Esophagus muscularis mucosa (tissue), 4 donors: ENCODE data around the gene CCDC80.

Source experiments
- EP300 ChIP-seq: sonication (generic); formaldehyde crosslinking; IDR thresholded peaks from one replicate; pipeline ENCODE4 v1.6.1; 2017; ENCODE audit warnings: antibody characterized with exemption
- POLR2A ChIP-seq: fragments of 450-650 bp; IDR thresholded peaks from one replicate; pipeline ENCODE4 v1.6.1; 2017; ENCODE audit warnings: antibody characterized with exemption, moderate library complexity, mild to moderate bottlenecking, low read depth
- POLR2AphosphoS5 ChIP-seq, 2 donors: sonication (generic); formaldehyde crosslinking; IDR thresholded peaks; one replicate each; pipeline ENCODE4 v1.6.1; 2017; ENCODE audit warnings: antibody characterized with exemption in 2 of 2
- TF ChIP-seq, protein P1 (sequence below), 3 experiments: fragments of 200-600 bp in 2 of 3; fragments of 450-650 bp in 1 of 3; sonication (generic) in 2 of 3; IDR thresholded peaks; one replicate each; pipeline ENCODE4 v1.5.1; 2017 to 2019; ENCODE audit warnings: antibody characterized with exemption in 3 of 3, mild to moderate bottlenecking in 2 of 3, moderate library complexity in 1 of 3

DNA sequence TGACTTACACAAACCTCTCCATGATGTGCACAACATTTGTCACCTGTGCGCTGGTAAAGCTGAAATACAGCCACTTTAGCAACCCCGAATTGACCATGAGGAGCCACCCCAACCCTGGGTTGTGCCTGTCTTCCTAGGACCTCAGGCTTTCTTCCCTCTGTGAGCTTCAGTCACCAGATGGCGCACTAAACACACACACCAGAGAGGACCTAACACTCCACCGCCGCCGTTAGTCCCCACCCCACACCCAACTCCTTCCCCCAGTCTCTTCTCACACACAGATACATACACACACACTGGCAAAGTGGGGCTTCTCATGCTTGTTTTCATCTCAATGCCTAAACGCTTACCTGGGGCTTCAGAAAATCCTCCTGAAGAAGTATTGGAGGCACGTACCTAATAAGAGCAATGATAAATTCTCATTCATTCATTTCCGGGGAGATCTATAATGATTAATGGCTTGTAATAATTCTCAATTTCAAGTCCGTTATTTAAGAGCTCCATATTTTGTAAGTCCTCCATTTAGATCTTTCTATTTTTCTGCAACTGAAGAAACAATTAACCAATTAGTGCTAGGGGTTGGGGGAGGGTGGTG lies 2.1 kb upstream of the CCDC80 start:
- TF ChIP-seq, protein P1, sequence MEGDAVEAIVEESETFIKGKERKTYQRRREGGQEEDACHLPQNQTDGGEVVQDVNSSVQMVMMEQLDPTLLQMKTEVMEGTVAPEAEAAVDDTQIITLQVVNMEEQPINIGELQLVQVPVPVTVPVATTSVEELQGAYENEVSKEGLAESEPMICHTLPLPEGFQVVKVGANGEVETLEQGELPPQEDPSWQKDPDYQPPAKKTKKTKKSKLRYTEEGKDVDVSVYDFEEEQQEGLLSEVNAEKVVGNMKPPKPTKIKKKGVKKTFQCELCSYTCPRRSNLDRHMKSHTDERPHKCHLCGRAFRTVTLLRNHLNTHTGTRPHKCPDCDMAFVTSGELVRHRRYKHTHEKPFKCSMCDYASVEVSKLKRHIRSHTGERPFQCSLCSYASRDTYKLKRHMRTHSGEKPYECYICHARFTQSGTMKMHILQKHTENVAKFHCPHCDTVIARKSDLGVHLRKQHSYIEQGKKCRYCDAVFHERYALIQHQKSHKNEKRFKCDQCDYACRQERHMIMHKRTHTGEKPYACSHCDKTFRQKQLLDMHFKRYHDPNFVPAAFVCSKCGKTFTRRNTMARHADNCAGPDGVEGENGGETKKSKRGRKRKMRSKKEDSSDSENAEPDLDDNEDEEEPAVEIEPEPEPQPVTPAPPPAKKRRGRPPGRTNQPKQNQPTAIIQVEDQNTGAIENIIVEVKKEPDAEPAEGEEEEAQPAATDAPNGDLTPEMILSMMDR (IDR thresholded peaks at IDR 0.05), result peak; percentile 85 to 87 (median 86)
- TF ChIP-seq POLR2A (no peak), POLR2AphosphoS5 (IDR thresholded peaks at IDR 0.05) (peak in 1 of 2 donors; percentile 18), EP300 (no peak)
